Ovary (tissue), 9 donors: Measurements from ENCODE around the gene AMMECR1. TPM values are rescaled to one million over a fixed set of nuclear protein-coding genes. Genes with fewer than 3 reads are reported as not detected.

Experiments
- DNase-seq, 5 donors: peaks; one replicate each; pipeline ENCODE4 v3.0.0-alpha.2; 2019 to 2020
- H3K27ac ChIP-seq, 2 donors: fragments of 200-600 bp; one replicate each; pipeline versions ENCODE4 v1.5.1 to v1.8.0; 2019 to 2022
- H3K27me3 ChIP-seq: fragments of 200-600 bp; one replicate; pipeline ENCODE4 v1.8.0; 2022
- H3K36me3 ChIP-seq: fragments of 200-600 bp; sonication (generic); one replicate; pipeline ENCODE4 v1.5.1; 2019
- H3K4me1 ChIP-seq: one replicate; pipeline ENCODE4 v1.8.1; 2013; ENCODE audit warnings: mild to moderate bottlenecking, moderate library complexity; ENCODE audit not compliant: insufficient read depth
- H3K4me3 ChIP-seq: fragments of 200-600 bp; sonication (generic); one replicate; pipeline ENCODE4 v1.5.1; 2017
- H3K9me3 ChIP-seq, 2 donors: fragments of 200-600 bp in 1 of 2; sonication (generic) in 1 of 2; one replicate each; pipeline versions ENCODE4 v1.5.1 to v1.8.1; 2013 to 2019; ENCODE audit warnings: mild to moderate bottlenecking in 1 of 2, moderate library complexity in 1 of 2
- EP300 ChIP-seq: sonication (generic); formaldehyde crosslinking; IDR thresholded peaks from one replicate; pipeline ENCODE4 v1.6.1; 2017; ENCODE audit warnings: antibody characterized with exemption
- POLR2A ChIP-seq: fragments of 450-650 bp; IDR thresholded peaks from one replicate; pipeline ENCODE4 v1.6.1; 2017; ENCODE audit warnings: antibody characterized with exemption, mild to moderate bottlenecking, moderate library complexity
- WGBS, 3 donors: extraction: QIAGEN DNeasy Blood & Tissue Kit in 1 of 3; methylation state at CpG; one replicate each; pipeline versions ENCODE4 v1.1.5 to v1.1.7; 2013 to 2017; 5-methylcytosine and 5-hydroxymethylcytosine counted together
- intact Hi-C, 4 donors: fragments of 100-400 bp; cut with DNase I; formaldehyde crosslinking; loops; one replicate each; pipeline versions ENCODE4 v1.11.0 to v1.15.1; 2022 to 2023
- polyA plus RNA-seq, 2 donors: library from polyadenylated mRNA; stranded (reverse); fragments of 200-250 nt in 1 of 2; fragments of 350-450 nt in 1 of 2; fragmentation: Illumina TruSeq in 1 of 2; extraction: RNeasy Lipid Tissue Mini Kit (QIAGEN cat#74804) in 1 of 2; gene quantifications; one replicate each; pipeline ENCODE4 v1.2.3, GENCODE V29; 2013 to 2014
- total RNA-seq, 7 donors: library from RNA; depleted of rRNA in 2 of 7; stranded (reverse); fragments of >200 nt in 2 of 7; fragmentation: NEBNext Ultra II Directional in 3 of 7; extraction: Animal tissue kit (Norgen Biotek cat#: 25700) in 3 of 7; gene quantifications; one replicate each; pipeline versions ENCODE4 v1.1.0 to v1.2.4, GENCODE V29; 2016 to 2023
- TF ChIP-seq, protein P1 (sequence below), 3 donors: fragments of 450-650 bp in 2 of 3; fragments of 200-600 bp in 1 of 3; IDR thresholded peaks; one replicate each; pipeline versions ENCODE4 v1.5.1 to v1.8.0; 2016 to 2022; ENCODE audit warnings: antibody characterized with exemption in 3 of 3, mild to moderate bottlenecking in 1 of 3
- donor health status: DM: no; HTN: no; CAD: no; lungs with moderate emphysema.
- donor health status: DM: no; HTN: no; CAD: no.
- donor health status: Bipolar disorder and iron deficiency.
- donor health status: DM: yes; HTN: yes; CAD: no.
- donor health status: DM: no; HTN: no; CAD: no.
- donor health status: DM: yes; HTN: yes; CAD: no.

AMMECR1 gene
- total and polyA plus RNA-seq, 9 donors: 3.9 to 19.2 (median 12.3) TPM

DNA sequence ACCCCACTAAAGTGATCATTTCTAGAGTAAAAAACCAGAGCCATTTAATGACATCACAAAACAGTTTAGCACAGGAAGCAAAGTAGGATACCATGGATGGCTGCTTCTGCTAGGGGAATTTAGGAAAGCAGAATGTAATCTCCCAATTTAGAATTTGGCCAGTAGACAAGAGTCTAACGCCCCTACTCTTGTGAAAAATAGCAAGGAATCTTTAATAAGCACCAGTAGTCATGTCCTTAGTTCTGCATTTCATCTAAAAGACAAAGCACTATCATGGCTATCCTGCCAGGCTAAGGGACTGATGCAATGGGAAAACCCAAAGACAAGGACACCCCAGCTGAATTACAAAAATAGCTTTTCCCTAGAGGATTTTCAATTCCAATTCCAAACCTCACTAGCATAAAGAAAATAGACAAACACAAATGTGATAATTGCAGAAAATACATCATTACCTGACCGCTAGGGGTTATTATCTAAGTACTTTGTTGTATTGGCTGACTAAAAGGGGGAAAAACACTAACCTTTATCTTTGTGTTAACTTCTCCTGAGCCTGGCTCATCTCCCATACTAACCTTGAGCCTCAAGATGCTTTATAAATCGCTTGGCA is 2.6 kb upstream of the AMMECR1 start:
- Histone ChIP-seq H3K36me3 (no peaks in the 10 kb centered on the region), H3K27ac (no peak overlapping the region), H3K4me3 (no peak overlapping the region), H3K4me1 (no peaks in the 10 kb centered on the region), H3K27me3 (no peaks in the 10 kb centered on the region), H3K9me3 (no peaks in the 10 kb centered on the region)
- no peak for TF ChIP-seq EP300
- TF ChIP-seq POLR2A: no peak
- TF ChIP-seq, protein P1, sequence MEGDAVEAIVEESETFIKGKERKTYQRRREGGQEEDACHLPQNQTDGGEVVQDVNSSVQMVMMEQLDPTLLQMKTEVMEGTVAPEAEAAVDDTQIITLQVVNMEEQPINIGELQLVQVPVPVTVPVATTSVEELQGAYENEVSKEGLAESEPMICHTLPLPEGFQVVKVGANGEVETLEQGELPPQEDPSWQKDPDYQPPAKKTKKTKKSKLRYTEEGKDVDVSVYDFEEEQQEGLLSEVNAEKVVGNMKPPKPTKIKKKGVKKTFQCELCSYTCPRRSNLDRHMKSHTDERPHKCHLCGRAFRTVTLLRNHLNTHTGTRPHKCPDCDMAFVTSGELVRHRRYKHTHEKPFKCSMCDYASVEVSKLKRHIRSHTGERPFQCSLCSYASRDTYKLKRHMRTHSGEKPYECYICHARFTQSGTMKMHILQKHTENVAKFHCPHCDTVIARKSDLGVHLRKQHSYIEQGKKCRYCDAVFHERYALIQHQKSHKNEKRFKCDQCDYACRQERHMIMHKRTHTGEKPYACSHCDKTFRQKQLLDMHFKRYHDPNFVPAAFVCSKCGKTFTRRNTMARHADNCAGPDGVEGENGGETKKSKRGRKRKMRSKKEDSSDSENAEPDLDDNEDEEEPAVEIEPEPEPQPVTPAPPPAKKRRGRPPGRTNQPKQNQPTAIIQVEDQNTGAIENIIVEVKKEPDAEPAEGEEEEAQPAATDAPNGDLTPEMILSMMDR (IDR thresholded peaks at IDR 0.05): no peak
- no peak for DNase-seq
- intact Hi-C loops: no loop called here
- WGBS, 3 donors: 27 to 32% (median 29%) methylated on average over 3 of the region's 3 CpGs

DNA sequence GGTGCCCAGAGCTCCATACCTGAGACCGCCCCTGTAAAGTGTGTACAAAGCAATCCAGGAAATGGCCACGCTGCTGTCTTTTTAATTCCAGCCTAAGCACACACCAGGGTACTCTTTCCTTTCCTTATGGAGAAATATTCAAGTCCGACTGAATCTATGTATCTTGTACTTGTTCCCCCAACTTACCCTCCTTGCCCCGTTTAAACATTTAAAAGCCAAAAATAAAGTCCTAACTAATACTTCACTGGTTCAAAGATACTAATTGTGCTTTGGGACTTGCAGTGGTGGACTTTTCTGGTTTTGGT is 731 bp upstream of the AMMECR1 start:
- TF ChIP-seq EP300 (no peak), POLR2A (no peak)
- TF ChIP-seq, protein P1 (IDR thresholded peaks at IDR 0.05): no peak

DNA sequence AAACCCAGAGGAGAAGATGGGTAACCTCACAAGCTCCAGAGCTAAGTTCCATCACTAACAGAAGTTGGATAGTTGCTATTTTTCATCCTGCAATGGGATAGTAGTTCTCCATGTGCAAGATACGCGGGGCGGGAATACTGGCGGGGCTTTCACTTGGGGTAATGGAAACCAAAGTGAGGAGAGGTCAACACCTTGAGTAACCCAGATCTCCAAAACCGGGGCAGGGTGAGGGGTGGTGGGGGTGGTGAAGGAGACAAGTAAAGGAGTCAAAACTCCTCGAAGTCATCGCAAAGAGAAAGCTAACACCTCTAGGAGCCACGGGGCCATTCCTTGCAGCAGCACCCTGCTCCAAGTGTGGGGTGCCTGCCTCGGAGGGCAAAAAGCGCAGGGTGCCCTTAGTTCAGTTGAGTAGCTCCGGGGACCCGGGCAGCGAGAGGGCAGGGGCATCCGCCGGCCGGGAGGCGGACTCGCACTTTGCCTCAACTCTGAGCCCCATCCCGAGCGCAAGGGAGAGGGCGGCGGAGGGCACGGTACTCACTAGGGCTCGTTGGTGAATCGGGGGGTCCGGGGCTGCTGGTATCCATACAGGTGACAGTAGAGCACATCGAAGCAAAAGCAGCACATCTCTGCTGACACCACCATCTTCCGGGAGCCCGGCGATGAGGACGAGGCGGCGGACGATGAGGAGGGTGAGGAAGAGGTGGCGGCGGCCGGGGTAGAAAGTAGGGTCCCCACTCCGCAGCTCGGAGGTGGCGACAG is 645 bp downstream of the AMMECR1 start:
- TF ChIP-seq POLR2A: no peak
- TF ChIP-seq, protein P1 (IDR thresholded peaks at IDR 0.05): no peak
- no peak for TF ChIP-seq EP300
- DNase-seq: peak in 4 of 5 donors; percentile 22 to 54 (median 36)
- Histone ChIP-seq H3K9me3 (no peaks in the 10 kb centered on the region), H3K4me1 (no peaks in the 10 kb centered on the region), H3K27ac (peak overlapping the region; percentile 89 to 92), H3K36me3 (no peaks in the 10 kb centered on the region), H3K27me3 (no peaks in the 10 kb centered on the region), H3K4me3 (peak overlapping the region; percentile 84)
- intact Hi-C loops: loop anchor here in 2 of 4 donors (5.0 to 10.0 kb wide), 2 partner anchors 142 to 145 kb away; no protein-coding TSS in a partner anchor
- 34 to 41% (median 39%) methylated on average over 40 of the region's 40 CpGs for WGBS, 3 donors

More for the DNA sequence above, 731 bp upstream of the AMMECR1 start:
- peak overlapping the region; percentile 48 for H3K4me3 ChIP-seq
- H3K9me3 ChIP-seq: no peaks in the 10 kb centered on the region
- no peaks in the 10 kb centered on the region for H3K27me3 ChIP-seq
- WGBS, 3 donors: 18 to 25% (median 20%) methylated on average over 4 of the region's 4 CpGs
- no peaks in the 10 kb centered on the region for H3K4me1 ChIP-seq
- intact Hi-C loops: loop anchor here in 2 of 4 donors (5.0 to 10.0 kb wide), 2 partner anchors 144 to 146 kb away; no protein-coding TSS in a partner anchor
- DNase-seq: no peak
- H3K36me3 ChIP-seq: no peaks in the 10 kb centered on the region
- peak overlapping the region; percentile 63 to 89 for H3K27ac ChIP-seq

DNA sequence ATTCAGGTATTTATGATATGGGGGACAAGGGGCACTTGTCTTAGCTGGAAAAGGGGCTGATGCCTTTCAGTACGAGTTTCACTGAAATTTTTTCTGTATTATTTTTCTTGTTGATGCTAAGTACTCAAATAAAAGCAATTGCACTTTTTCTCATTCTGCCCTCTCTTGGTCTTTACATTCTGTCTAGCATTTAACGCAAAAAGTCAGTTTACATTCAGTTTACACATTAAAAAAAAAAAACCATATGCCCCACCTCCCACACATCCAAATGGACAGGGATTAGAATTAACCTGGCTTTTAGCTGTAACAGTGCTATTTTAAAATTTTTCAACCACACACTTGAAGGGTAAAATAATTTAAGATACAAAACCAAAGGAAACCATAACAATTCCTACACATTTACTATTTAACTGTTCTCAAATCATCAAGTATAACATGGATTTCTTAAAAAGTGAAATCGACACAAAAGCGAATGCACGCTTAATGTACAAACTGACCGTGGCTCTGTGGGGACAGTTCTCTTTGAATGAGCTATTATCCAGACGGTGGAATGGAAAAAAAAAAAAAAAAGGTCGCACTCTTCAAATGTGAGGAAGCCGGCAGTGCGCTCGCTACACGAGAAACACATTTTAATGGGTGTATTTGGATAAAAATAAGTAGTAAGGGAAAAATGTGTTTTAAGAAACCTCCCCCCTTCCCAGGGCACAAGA is 1.4 kb downstream of the AMMECR1 start:
- intact Hi-C loops: loop anchor here in 2 of 4 donors (5.0 to 10.0 kb wide), 2 partner anchors 142 to 144 kb away; no protein-coding TSS in a partner anchor
- no peak for DNase-seq
- no peaks in the 10 kb centered on the region for H3K27me3 ChIP-seq
- TF ChIP-seq, protein P1 (IDR thresholded peaks at IDR 0.05): no peak
- TF ChIP-seq EP300 (no peak), POLR2A (no peak)
- no peaks in the 10 kb centered on the region for H3K9me3 ChIP-seq
- H3K36me3 ChIP-seq: no peaks in the 10 kb centered on the region
- 27 to 38% (median 33%) methylated on average over 12 of the region's 12 CpGs for WGBS, 3 donors
- H3K27ac ChIP-seq: peak overlapping the region in 1 of 2 donors; percentile 89
- H3K4me1 ChIP-seq: no peaks in the 10 kb centered on the region
- H3K4me3 ChIP-seq: peak overlapping the region; percentile 84
